ENCODE data around the gene RAD51B.

The RAD51B gene

DNA sequence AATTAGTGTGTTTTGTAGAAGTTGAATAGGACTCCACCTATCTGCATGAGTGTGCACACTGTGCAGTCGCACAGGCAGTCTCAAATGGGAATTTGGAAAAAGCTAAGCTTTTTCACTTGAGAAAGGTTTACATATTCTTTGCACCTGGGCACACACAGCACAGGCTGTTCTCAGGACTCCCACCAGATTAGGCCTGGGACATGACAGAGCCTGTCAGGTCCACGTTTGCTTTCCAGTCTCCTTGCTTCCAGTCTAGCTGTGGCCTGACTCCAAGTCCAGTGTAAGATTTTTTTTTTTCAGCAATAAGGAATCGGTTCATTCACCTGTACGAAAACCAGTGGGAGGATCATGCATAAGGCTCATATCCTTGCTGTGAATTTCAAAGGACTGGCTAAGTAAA lies 792.0 kb downstream of the RAD51B start:
- TF ChIP-seq, protein P1, sequence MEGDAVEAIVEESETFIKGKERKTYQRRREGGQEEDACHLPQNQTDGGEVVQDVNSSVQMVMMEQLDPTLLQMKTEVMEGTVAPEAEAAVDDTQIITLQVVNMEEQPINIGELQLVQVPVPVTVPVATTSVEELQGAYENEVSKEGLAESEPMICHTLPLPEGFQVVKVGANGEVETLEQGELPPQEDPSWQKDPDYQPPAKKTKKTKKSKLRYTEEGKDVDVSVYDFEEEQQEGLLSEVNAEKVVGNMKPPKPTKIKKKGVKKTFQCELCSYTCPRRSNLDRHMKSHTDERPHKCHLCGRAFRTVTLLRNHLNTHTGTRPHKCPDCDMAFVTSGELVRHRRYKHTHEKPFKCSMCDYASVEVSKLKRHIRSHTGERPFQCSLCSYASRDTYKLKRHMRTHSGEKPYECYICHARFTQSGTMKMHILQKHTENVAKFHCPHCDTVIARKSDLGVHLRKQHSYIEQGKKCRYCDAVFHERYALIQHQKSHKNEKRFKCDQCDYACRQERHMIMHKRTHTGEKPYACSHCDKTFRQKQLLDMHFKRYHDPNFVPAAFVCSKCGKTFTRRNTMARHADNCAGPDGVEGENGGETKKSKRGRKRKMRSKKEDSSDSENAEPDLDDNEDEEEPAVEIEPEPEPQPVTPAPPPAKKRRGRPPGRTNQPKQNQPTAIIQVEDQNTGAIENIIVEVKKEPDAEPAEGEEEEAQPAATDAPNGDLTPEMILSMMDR (IDR thresholded peaks at IDR 0.05) = no peak

DNA sequence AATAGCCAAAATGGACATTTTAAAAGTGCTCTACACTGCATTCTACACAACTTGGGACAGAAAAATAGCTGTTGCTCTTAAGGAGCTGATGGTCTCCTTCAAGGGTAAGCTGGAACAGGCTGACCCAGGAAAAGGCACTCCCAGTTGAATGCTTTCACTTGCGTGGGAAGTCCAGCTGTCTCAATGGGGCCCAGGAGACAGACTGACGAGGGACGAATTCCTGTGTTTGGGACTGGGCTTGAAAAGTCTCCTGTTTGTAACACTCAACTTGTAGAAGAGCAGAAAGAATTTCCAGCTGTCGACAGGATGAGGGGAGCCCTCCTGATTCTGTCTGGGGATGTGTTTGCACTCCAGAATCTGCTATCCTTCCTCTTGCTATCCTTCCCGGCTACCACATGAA lies 792.5 kb downstream of the RAD51B start:
- TF ChIP-seq, protein P1 (IDR thresholded peaks at IDR 0.05) = no peak

DNA sequence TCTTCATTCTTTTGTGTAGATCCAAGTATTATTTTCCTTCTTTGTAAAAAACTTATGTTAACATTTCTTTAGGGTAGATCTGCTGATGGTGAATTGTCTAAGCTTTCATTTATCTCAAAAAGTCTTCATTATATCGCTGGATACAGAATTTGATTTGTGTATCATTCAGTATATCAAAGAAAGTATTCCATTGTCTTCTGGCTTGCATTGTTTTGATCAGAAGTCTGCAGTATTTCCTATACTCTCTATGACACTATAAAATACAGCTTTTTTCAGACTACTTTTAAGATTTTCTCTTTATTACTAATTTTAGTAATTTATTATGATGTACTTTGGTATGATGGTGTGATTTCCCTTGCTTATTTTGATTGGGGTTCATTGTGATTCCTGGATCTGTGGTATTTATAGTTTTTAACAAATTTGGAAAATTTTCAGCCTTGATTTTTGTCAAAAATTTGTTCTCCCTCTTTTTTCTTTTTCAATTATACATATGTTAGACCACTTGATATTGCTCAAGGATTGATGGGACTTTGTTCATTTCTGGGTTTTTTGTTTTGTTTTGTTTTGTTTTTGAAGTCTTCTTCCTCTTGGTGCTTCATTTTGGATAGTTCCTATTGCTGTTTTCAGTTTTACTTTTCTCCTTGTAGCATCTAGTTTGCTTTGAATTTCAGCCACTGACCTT lies 796.8 kb downstream of the RAD51B start:
- TF ChIP-seq, protein P1 (IDR thresholded peaks at IDR 0.05) = no peak

GRCh38 chr14:68619790-68620574 lies 800.4 kb downstream of the RAD51B start:
- TF ChIP-seq, protein P1 (IDR thresholded peaks at IDR 0.05) = no peak

DNA sequence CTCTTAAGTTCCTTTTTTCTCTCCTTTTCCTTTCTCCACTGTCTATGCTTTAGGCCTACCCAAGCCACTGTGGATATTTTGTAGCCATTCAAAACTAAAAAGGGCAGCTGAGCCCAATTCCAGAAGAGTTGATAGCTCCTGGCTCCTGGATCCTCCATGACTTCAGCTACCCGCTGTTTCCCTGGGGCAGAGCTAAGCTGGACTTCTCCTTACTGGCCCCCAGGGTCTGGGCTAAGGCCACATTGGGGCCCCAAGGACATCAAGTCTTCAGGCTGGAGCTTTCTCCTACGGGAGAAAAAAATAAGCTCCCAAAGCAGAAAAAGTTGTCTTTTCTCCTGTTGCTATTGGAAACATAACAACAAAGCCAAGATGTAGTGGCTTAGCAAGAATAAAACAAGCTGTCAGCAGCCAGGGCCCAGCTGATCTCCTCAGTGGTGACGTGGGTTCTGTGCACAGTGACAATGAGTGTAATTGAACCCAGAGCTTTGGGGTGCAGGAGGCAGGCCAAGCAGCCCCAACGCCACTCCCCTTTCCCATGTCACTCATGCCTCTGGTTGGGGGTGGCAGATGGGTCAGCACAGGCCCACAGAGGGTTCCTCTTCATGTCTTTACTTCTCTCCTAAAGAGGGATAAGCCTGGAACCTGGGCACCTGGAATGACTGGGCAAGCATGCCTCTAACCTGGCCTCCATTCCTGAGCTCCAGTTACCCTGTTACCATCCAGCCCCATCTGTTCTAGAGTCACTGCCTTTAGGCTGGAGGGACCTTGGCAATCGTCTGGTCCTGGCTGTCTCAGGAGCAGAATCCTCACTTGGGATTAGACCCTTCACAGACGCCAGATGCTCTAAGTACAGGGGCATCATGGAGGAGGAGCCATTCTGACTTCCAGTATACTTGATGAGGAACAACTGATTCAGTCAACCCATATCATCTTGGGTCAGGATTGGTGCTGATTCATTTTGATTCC lies 802.1 kb downstream of the RAD51B start:
- TF ChIP-seq, protein P1 (IDR thresholded peaks at IDR 0.05) = no peak

DNA sequence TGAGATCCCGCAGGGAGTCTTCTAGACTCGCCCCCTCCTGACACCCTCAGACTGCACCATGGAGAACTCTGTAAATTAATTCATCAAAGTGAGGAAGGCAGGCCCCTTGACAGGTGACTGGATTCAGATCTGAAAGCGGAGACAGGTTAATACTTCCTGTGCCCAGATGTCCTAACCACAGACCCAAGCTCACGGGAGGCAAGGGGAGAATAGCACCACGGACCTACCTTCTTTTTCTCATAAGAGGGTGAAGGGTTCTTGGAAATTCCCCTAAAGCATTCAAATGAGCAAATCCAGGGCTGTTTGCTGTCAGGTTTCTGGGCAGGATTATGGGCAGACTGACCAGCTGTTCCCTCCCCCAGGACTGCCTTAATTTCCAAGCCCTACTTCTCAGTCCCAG lies 803.3 kb downstream of the RAD51B start:
- TF ChIP-seq, protein P1 (IDR thresholded peaks at IDR 0.05) = no peak

DNA sequence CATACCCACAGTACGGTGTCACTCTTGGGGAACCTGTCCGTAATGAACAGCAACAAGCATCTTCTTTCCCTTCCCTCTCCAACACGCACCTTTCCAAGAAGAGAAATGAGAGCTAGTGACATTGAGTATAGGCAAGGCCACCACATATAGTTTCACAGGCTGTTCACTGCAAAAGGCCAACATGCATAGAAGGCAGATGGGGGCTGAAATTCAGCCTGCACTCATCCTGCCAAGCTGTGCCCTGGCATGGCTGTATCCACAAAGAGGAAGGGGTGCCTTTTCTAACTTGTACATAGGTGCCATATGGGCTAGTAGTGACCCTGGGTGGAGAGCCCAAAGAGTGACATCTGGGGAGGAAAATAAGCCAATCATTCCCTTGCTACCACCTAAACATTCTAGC lies 803.7 kb downstream of the RAD51B start:
- TF ChIP-seq, protein P1 (IDR thresholded peaks at IDR 0.05) = no peak
